Left colon (tissue), 2 donors: ENCODE data around the gene TMEM141. TPM values are rescaled to one million over a fixed set of nuclear protein-coding genes. Genes with fewer than 3 reads are reported as not detected.
"Not testable (repeated sequence)": the region's sequence is repeated elsewhere in the genome, so short reads cannot be mapped to it uniquely, and the experiment has no call there.

ENCODE experiments used
- ATAC-seq: fragments of 200-7000 bp; cut with Tn5 transposase; one replicate; pipeline ENCODE4 v1.9.1; 2020; ENCODE audit warnings: mild to moderate bottlenecking, moderate library complexity
- DNase-seq, 2 donors: peaks; one replicate each; pipeline ENCODE4 v3.0.0-alpha.2; 2020
- intact Hi-C, 2 donors: fragments of 100-400 bp; cut with DNase I in 1 of 2; cut with micrococcal nuclease in 1 of 2; formaldehyde crosslinking; loops; one replicate each; pipeline versions ENCODE4 v1.11.2 to v1.14.0; 2022; cut with DNase I, micrococcal nuclease
- microRNA-seq, 2 donors: library from miRNA; unstranded; fragments of <30 nt; microRNA quantifications; one replicate each; pipeline versions ENCODE4 v1.1.0 to v1.2.0, GENCODE V29; 2020
- total RNA-seq, 2 donors: library from RNA; stranded (reverse); fragmentation: NEBNext Ultra II Directional; extraction: Animal tissue kit (Norgen Biotek cat#: 25700); gene quantifications; one replicate each; pipeline ENCODE4 v1.2.1, GENCODE V29; 2021
- donor health status: DM: no; HTN: no; CAD: no.
- donor health status: DM: yes; HTN: yes; CAD: no.

Gene TMEM141
- total RNA-seq, 2 donors from 2014 or later, result 239 to 377 TPM

GRCh38 chr9:136837856-136838277, 46.7 kb downstream of the TMEM141 start:
- intact Hi-C loops, DNase-seq, ATAC-seq: not testable (repeated sequence)

- DNase-seq (no peak), ATAC-seq (no peak)
- intact Hi-C loops, result no loop called here
These were observed 47.4 kb downstream of the TMEM141 start for GRCh38 chr9:136838314-136839228.

DNA sequence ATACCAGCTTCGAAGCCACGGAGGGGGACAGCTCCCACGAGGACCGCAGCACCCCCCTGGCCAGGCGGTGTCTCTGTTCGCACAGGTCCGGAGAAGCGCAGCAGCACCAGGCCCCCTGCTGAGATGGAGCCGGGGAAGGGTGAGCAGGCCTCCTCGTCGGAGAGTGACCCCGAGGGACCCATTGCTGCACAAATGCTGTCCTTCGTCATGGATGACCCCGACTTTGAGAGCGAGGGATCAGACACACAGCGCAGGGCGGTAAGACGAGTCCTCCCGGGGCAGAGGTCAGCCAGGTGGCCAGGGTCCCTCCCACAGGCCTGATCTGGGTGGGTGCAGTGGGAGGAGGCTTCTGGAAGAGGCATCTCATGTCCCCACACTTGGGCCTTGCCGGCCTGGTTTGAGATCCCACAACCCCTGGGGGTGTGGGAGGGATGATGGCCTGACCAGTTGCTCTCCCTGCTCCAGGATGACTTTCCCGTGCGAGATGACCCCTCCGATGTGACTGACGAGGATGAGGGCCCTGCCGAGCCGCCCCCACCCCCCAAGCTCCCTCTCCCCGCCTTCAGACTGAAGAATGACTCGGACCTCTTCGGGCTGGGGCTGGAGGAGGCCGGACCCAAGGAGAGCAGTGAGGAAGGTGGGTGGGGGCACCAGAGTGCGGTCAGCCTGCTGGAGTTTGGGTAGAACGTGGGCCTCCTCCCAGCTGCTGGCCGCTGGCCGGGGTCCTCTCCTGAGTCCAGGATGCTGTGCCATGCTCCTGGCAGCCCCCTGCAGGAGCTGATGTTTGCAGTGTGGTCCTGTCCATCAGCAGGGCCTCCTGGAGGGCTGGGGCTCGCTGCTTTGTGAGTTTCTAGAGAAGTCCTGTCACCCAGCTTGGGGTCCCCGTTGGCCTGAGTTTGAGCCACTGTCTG, 48.3 kb downstream of the TMEM141 start:
- intact Hi-C loops, result no loop called here
- DNase-seq, result no peak

DNA sequence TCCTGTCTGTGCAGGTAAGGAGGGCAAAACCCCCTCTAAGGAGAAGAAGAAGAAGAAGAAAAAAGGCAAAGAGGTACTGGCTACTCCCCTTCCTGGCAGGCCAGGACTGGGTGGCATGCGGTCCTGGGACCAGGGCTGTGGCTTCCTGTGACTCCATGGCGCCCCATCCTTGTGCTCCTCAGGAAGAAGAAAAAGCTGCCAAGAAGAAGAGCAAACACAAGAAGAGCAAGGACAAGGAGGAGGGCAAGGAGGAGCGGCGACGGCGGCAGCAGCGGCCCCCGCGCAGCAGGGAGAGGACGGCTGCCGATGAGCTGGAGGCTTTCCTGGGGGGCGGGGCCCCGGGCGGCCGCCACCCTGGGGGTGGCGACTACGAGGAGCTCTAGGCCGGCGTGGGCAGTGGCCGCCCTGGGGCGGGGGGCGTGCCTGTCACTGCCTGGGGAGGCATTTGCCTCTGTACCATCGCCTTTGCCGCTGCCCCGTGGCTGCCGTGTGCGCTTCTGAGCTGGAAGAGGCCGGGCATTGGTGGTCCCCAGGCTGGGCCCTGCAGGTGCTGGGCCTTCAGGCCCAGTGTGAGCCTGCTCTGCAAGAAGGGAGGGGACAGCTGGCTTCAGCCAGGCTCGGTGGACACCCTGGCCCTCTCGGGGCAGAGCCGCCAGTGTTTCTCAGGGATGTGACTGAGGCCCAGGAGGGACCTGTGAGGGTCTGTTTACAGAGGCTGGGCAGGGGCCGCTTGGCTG, 49.2 kb downstream of the TMEM141 start:
- peak in 1 of 2 donors; percentile 60 for DNase-seq
- ATAC-seq, result peak; percentile 30
- intact Hi-C loops, result no loop called here

More for the DNA sequence above, 48.3 kb downstream of the TMEM141 start:
- no peak for ATAC-seq

GRCh38 chr9:136840877-136841645, 49.9 kb downstream of the TMEM141 start:
- intact Hi-C loops, result no loop called here
- peak; percentile 60 for ATAC-seq
- DNase-seq, result peak; percentile 86 to 94

DNA sequence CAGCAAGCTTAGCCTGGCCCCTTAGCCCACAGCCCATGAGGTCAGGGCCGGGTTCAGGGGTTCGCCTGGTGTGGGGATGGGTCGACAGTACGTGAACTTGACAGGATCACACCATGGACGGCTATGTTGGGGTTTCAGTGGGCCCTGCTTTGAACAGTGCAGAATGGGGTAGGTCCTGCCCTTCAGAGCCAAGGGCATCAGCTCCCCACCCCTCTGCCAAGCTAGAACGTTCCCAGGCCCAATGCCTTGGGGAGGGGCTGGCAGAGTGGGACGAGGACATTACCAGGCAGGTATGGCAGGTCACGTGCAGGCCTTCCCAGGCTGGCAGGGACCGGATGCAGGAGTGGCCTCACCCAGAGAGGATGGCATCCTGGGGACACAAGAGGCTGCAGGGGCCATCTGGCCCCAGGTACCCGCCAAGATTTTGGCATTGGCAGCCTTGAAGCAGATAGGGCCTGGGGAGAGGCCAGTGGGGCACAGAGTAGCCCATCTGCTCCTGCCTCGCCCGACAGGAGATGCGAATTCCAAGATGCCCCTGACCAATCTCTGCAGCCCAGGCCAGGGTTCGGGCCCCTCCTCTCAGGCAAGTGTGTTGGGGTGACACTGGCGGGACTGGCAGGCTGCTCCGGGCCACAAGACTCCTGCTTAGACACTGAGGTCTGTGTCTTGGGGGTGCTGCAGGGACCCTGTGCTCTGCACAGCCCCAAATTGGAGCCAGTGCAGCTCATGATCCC, 50.7 kb downstream of the TMEM141 start:
- peak; percentile 56 to 78 for DNase-seq
- intact Hi-C loops, result not testable (repeated sequence)
- peak; percentile 23 for ATAC-seq

DNA sequence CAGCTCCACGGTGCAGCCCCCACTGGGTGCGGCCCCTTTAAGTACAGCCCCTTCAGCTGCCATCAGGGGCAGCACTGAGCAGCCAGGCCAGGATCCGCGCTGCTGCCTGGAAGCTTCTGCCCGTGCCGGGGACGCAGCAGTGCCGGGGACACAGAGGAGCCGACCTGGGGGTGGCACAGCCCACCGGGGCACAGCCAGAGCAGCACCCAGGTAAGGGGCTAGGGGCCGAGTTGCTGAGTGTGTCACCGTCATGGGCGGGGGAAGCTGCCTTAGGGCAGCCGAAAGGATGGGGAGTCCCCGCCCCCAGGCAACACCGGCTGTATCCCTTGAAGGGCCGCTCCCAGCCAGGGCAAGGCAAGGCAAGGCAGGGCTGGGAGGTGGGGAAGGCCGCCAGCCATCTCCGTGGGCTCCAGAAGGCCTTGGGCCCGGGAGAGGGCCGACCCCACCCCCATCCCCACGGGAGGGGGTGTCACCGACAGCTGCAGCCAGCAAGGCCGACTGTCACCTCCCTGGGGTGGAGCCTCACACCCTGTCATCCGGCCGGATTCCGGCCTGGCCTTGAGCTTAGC, 51.3 kb downstream of the TMEM141 start, which contains the start of gene AJM1:
AJM1 (plus strand) TSS at position 99 of the 569 bp plus-strand sequence. CDS start 1,937 bp downstream, outside the sequence.
- DNase-seq, result peak; percentile 67 to 85
- intact Hi-C loops, result not testable (repeated sequence)
- peak; percentile 44 for ATAC-seq

Small RNA genes lying within 50 kb of the gene (microRNA-seq; reads per million reads assigned to microRNA genes)
- 0 reads per million in 2 donors for gene MIR4292
- gene MIR6722, result 0 reads per million in 2 donors

Other genes starting within 250 kb of the TMEM141 start
- 10 to 100 TPM; 49.5 to 72.2 TPM for gene NOTCH1, start 245.3 kb upstream of the TMEM141 start, total RNA-seq
- gene EGFL7, start 128.4 kb upstream of the TMEM141 start, total RNA-seq, result 10 to 100 TPM; 14.3 to 17.2 TPM
- 100 to 1,000 TPM; 152 to 211 TPM for gene AGPAT2, start 103.9 kb upstream of the TMEM141 start, total RNA-seq
- 1 to 10 TPM; 1.3 to 2.1 TPM for gene DIPK1B, start 78.8 kb upstream of the TMEM141 start, total RNA-seq
- gene LCN10, start 48.4 kb upstream of the TMEM141 start, total RNA-seq, result 1 to 10 TPM; 1.2 to 2.4 TPM
- 1 to 10 TPM; 1.0 to 3.6 TPM for gene LCN6, start 42.8 kb upstream of the TMEM141 start, total RNA-seq
- under 1 TPM in 1 of 2 donors, not detected in 1; 0.36 TPM for gene LCN8, start 33.1 kb upstream of the TMEM141 start, total RNA-seq
- 10 to 100 TPM in 1 of 2 donors, 1 to 10 TPM in 1; 8.0 to 15.9 TPM for gene LCN15, start 26.8 kb upstream of the TMEM141 start, total RNA-seq
- gene CCDC183, start 5.0 kb downstream of the TMEM141 start, total RNA-seq, result 10 to 100 TPM; 20.6 to 35.1 TPM
- gene RABL6, start 16.6 kb downstream of the TMEM141 start, total RNA-seq, result 100 to 1,000 TPM; 120 to 132 TPM
- gene AJM1, start 51.1 kb downstream of the TMEM141 start, total RNA-seq, result 10 to 100 TPM; 10.4 to 11.1 TPM
- gene PHPT1, start 58.1 kb downstream of the TMEM141 start, total RNA-seq, result 100 to 1,000 TPM; 109 to 154 TPM
- gene MAMDC4, start 61.0 kb downstream of the TMEM141 start, total RNA-seq, result 10 to 100 TPM; 19.1 to 20.1 TPM
- 100 to 1,000 TPM; 434 to 466 TPM for gene EDF1, start 75.0 kb downstream of the TMEM141 start, total RNA-seq
- 10 to 100 TPM; 23.7 to 25.3 TPM for gene TRAF2, start 95.2 kb downstream of the TMEM141 start, total RNA-seq
- gene FBXW5, start 153.4 kb downstream of the TMEM141 start, total RNA-seq, result 100 to 1,000 TPM; 167 to 195 TPM
- 1 to 10 TPM; 3.9 to 8.3 TPM for gene C8G, start 153.9 kb downstream of the TMEM141 start, total RNA-seq
- 10 to 100 TPM in 1 of 2 donors, 1 to 10 TPM in 1; 8.5 to 10.2 TPM for gene LCN12, start 160.9 kb downstream of the TMEM141 start, total RNA-seq
- gene PTGDS, start 186.2 kb downstream of the TMEM141 start, total RNA-seq, result 10 to 100 TPM in 1 of 2 donors, 1 to 10 TPM in 1; 8.7 to 36.9 TPM
- under 1 TPM in 1 of 2 donors, not detected in 1; 0.06 TPM for gene LCNL1, start 191.6 kb downstream of the TMEM141 start, total RNA-seq
- gene PAXX, start 201.1 kb downstream of the TMEM141 start, total RNA-seq, result 10 to 100 TPM; 33.3 to 41.2 TPM
- 1 to 10 TPM; 3.2 to 3.8 TPM for gene CLIC3, start 205.2 kb downstream of the TMEM141 start, total RNA-seq
- gene ABCA2, start 236.9 kb downstream of the TMEM141 start, total RNA-seq, result 10 to 100 TPM; 55.5 to 56.0 TPM
- not detected for gene FUT7, start 240.7 kb downstream of the TMEM141 start, total RNA-seq